ENCODE data around the gene PTPRN2.

The PTPRN2 gene

GRCh38 chr7:158414002-158414401, 173.6 kb downstream of the PTPRN2 start:
- no peak for TF ChIP-seq CTCF (IDR thresholded peaks at IDR 0.05; ENCODE audit: borderline replicate concordance, insufficient read depth, low read depth, low read length)
- H3K4me3 ChIP-seq (ENCODE audit: low read depth, low read length) = no peak overlapping the region

GRCh38 chr7:158411232-158411950, 176.2 kb downstream of the PTPRN2 start:
- TF ChIP-seq CTCF (IDR thresholded peaks at IDR 0.05; ENCODE audit: borderline replicate concordance, insufficient read depth, low read depth, low read length) = no peak
- no peak overlapping the region for H3K4me3 ChIP-seq (ENCODE audit: low read depth, low read length)

- TF ChIP-seq CTCF (IDR thresholded peaks at IDR 0.05; ENCODE audit: borderline replicate concordance, insufficient read depth, low read depth, low read length) = no peak
- H3K4me3 ChIP-seq (ENCODE audit: low read depth, low read length) = no peak overlapping the region
Observed at GRCh38 chr7:158410720-158411119, 176.9 kb downstream of the PTPRN2 start.

GRCh38 chr7:158409816-158410330, 177.8 kb downstream of the PTPRN2 start:
- H3K4me3 ChIP-seq (ENCODE audit: low read depth, low read length) = no peak overlapping the region
- TF ChIP-seq CTCF (IDR thresholded peaks at IDR 0.05; ENCODE audit: borderline replicate concordance, insufficient read depth, low read depth, low read length) = no peak

DNA sequence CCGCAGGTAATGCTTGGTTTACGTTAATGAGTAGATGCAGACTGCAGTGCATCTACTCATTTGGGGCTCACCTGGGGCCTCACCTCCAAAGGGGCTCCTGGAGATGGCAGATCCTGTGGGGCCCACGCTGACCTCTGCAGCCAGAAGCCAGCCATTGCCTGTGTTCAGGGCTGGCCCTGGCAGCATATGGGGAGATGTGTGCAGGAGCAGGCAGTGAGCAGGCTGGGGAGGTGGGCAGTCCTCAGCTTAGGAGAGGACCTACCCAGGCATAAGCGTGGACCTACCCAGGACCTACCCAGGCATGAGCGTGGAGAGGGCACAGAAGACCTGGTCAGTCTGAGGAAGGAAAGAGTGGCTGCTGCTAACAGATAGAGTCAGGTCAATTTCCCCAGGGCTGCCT, 178.5 kb downstream of the PTPRN2 start:
- no peak overlapping the region for H3K4me3 ChIP-seq (ENCODE audit: low read depth, low read length)
- TF ChIP-seq CTCF (IDR thresholded peaks at IDR 0.05; ENCODE audit: borderline replicate concordance, insufficient read depth, low read depth, low read length) = no peak

GRCh38 chr7:158408318-158408920, 179.2 kb downstream of the PTPRN2 start:
- no peak overlapping the region for H3K4me3 ChIP-seq (ENCODE audit: low read depth, low read length)
- no peak for TF ChIP-seq CTCF (IDR thresholded peaks at IDR 0.05; ENCODE audit: borderline replicate concordance, insufficient read depth, low read depth, low read length)
